Cardiac fibroblast (primary cell): ENCODE measurements around the gene TUBA1C.

Experiments
- DNase-seq, 2 donors: peaks; one replicate each; pipeline versions ENCODE4 v3.0.0 to v3.0.0-alpha.2; 2010; ENCODE audit warnings: low read depth in 2 of 2
- H3K4me3 ChIP-seq, 2 donors: replicated peaks in 1 of 2; 1 replicate in 1 of 2; 2 replicates in 1 of 2; pipeline ENCODE4 v1.5.1; 2011; ENCODE audit warnings: low read depth in 2 of 2, low read length in 2 of 2, mild to moderate bottlenecking in 2 of 2, moderate library complexity in 1 of 2
- CTCF ChIP-seq: IDR thresholded peaks from one replicate; pipeline ENCODE4 v1.5.1; 2011; ENCODE audit warnings: low read depth, mild to moderate bottlenecking, low read length, inconsistent platforms

The TUBA1C gene

GRCh38 chr12:49294804-49295081, 29.9 kb downstream of the TUBA1C start:
- no peak for DNase-seq
- no peak overlapping the region for H3K4me3 ChIP-seq
- TF ChIP-seq CTCF = no peak

- H3K4me3 ChIP-seq = no peak within 1 kb of the TSS
- no peak for TF ChIP-seq CTCF
- DNase-seq = no peak
These were observed 30.4 kb downstream of the TUBA1C start, which contains the start of gene PRPH for GRCh38 chr12:49295082-49295936. Gene PRPH (plus strand): TSS chr12:49295147. CDS start chr12:49295201, 54 bp downstream.

GRCh38 chr12:49296034-49296835, 31.4 kb downstream of the TUBA1C start:
- DNase-seq = no peak
- H3K4me3 ChIP-seq = no peak overlapping the region
- peak; percentile 68 for TF ChIP-seq CTCF

GRCh38 chr12:49296836-49297694, 32.2 kb downstream of the TUBA1C start:
- TF ChIP-seq CTCF = no peak
- DNase-seq = no peak
- H3K4me3 ChIP-seq = no peak overlapping the region

- no peak for TF ChIP-seq CTCF
- no peak overlapping the region for H3K4me3 ChIP-seq
- DNase-seq = no peak
These were observed 32.8 kb downstream of the TUBA1C start for GRCh38 chr12:49297695-49298060.

GRCh38 chr12:49298160-49298559, 33.3 kb downstream of the TUBA1C start:
- peak; percentile 5 for TF ChIP-seq CTCF
- no peak overlapping the region for H3K4me3 ChIP-seq
- no peak for DNase-seq
